Fibroblast of skin of abdomen (primary cell): ENCODE measurements around the gene DNAJC13.

Experiments used
- DNase-seq: peaks from one replicate; pipeline ENCODE4 v3.0.0-alpha.2; 2013

The DNAJC13 gene

DNA sequence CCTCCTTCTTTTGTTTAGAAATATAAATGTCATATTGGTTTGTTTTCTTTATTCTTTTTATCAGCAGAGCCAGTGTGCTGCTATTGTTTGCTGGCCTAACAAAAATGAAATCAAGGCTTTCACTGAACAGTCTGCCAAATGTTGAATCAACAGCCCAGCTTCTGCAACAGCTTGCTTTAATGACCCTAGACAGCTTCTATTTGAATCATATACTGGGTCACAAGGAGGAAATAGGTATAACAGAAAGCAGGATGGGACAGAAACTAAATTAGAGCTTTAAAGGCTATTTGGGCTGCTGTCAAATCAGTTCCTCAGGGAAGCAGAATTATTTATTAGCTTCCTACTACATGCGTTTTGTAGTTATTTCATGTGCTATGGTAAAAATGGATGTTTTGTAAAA, 12.1 kb upstream of the DNAJC13 start:
- DNase-seq = no peak

GRCh38 chr3:132405609-132406299, 11.5 kb upstream of the DNAJC13 start:
- no peak for DNase-seq

GRCh38 chr3:132406587-132406986, 10.7 kb upstream of the DNAJC13 start:
- no peak for DNase-seq

DNA sequence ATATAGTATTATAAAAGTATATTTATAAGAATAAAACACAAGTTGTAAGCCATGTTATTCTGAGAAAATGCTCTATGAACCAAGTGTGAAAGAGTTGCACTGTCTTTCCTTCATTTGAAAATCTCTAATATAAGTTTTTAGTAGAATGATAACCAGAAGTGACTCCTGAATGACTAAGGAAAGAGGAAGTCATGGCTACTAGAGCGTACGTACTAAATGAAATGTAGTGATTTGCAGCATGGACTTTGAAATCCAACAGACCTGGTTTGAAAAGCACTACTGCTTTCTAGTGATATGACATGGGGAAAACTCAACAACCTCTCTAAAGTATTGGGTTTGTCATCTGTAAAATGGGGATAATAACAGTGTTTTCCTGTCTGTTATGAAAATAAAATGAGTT, 10.3 kb upstream of the DNAJC13 start:
- no peak for DNase-seq

GRCh38 chr3:132414841-132415240, 2.5 kb upstream of the DNAJC13 start:
- DNase-seq = no peak

DNA sequence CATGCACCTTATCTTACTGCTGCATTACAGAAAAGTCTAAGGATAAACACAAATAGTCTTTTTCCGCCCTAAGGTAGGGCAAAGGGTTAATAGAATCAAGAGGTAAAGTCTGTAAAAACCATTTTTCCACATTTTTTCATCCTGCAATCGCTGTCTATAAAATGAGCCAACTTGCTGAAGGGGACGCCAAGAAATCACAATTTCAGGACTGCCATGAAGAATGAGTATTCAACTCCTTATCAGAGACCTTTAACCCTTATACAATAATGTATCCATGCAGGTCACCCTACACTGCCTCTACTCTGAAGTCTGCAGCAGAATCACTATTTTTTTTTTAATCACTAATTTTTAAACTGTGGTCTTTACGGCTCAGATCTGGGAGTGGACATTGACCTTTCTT, 1.1 kb upstream of the DNAJC13 start:
- DNase-seq = no peak

- DNase-seq = peak; percentile 60
Observed at GRCh38 chr3:132417695-132418411, 551 bp downstream of the DNAJC13 start.

GRCh38 chr3:132418916-132419315, 1.6 kb downstream of the DNAJC13 start:
- DNase-seq = no peak

DNA sequence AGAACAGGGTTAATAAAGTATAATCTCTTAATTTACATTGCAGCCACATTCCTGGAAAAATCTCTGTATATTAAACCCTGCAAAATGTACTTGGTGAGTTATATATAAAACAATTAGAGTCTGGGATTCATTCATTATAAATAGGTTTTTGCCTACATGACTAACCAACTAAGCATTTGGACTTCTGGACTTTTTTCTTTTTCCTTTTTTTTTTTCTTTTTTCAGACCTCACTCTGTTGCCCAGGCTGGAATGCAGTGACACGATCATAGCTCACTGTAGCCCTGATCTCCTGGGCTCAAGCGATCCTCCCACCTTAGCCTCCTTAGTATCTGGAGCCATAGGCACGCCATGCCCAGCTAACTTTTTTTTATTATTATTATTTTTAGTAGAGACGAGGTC, 4.5 kb downstream of the DNAJC13 start:
- DNase-seq = peak; percentile 74

DNA sequence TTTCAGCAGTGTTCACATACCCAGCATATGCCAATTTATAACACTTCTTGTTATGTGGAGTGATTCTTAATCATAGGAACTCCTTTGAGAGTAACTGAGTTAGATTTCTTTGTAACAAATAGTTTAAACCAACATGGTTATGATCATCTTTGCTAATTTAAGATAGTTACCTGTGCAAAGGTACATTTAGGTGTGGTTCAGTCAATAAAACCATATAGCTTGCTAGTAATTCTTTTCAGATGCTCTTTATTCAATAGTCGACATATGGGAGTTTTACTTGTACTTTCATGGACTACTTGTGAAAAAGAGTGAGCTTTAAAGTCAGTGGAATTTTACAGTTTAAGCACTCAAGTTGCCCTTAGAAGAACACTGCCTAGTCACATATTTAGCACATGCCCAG, 5.2 kb downstream of the DNAJC13 start:
- no peak for DNase-seq

- peak; percentile 86 for DNase-seq
Observed at GRCh38 chr3:132432639-132433038, 15.3 kb downstream of the DNAJC13 start.

GRCh38 chr3:132433121-132433520, 15.8 kb downstream of the DNAJC13 start:
- no peak for DNase-seq

GRCh38 chr3:132435224-132435910, 18.1 kb downstream of the DNAJC13 start:
- no peak for DNase-seq

GRCh38 chr3:132435911-132436425, 18.7 kb downstream of the DNAJC13 start:
- no peak for DNase-seq

DNA sequence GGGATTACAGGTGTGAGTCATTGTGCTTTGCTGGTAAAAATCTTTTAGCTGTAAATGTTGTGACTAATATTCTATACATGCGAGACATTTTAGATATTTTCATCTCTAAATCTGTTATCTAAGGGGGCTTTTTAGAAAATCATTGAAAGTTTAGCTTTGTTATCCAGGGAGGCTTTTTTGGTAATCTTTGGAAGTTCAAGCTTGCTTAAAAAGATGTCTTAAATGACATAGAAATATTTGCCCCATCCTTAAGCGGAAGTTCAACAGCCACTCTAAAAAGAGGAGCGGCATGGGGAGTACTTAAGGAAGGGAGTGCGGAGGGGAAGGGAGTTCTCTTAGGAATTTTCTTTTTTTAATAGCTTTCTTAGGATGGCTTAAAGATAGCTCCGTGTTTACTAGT, 26.1 kb downstream of the DNAJC13 start:
- DNase-seq = no peak

- no peak for DNase-seq
Observed at GRCh38 chr3:132444383-132444782, 27.1 kb downstream of the DNAJC13 start.

DNA sequence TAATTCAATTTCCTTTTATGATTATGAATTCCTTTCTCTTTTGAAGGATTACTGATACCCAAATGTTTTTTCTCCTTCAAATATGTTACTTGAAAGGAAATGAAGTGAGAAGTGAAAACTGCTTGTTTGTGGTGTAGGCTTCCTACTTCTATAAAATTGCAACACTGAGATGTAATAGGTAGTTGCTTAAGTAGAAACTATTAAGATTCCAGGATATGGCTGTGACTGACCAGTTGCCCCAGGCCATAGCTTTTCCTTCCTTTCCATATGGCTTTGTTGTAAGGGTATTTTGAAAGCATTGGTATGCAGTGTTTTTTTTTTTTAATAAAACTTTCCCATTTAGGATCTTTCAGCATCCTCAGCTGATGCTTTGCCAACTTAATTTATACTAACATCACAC, 28.5 kb downstream of the DNAJC13 start:
- peak; percentile 42 for DNase-seq

DNA sequence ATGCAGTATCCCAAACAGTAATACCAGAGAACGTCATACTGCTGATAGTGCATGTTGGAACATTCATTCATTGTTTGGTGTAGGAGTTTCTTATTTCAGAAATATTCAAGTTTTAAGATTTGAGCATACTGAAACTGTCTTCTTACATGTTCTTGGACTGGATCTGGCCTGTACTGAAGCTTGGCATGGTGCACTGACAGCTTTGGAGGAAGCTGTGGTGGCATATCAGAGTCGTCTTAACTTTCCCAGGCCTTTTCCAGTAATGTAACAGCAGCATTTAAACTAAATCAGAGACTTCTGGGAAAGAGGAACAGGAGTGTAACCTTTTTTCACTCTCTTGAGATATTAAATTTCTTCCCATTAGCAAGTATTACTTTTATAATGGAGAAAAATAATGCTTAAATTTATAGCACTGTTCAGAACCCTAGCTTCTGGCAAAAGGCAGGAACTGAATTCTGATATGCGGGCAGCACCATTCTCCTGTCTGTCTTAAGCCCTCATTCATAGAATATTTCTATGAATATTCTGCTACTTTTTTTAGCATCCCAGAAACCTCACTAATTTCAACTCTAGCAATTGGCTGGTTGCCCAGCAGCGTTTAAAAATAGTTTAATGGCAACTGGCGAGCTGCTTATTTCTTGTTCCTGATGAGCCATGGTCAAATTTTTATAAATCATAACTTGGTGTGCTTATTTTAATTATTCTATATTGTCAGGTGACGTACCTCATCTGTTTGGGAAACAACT, 31.1 kb downstream of the DNAJC13 start:
- DNase-seq = peak; percentile 52

- no peak for DNase-seq
Observed at GRCh38 chr3:132456136-132456535, 38.8 kb downstream of the DNAJC13 start.

- no peak for DNase-seq
Observed at GRCh38 chr3:132456571-132456970, 39.3 kb downstream of the DNAJC13 start.

GRCh38 chr3:132457286-132457685, 40.0 kb downstream of the DNAJC13 start:
- no peak for DNase-seq

GRCh38 chr3:132459551-132459950, 42.2 kb downstream of the DNAJC13 start:
- DNase-seq = no peak

DNA sequence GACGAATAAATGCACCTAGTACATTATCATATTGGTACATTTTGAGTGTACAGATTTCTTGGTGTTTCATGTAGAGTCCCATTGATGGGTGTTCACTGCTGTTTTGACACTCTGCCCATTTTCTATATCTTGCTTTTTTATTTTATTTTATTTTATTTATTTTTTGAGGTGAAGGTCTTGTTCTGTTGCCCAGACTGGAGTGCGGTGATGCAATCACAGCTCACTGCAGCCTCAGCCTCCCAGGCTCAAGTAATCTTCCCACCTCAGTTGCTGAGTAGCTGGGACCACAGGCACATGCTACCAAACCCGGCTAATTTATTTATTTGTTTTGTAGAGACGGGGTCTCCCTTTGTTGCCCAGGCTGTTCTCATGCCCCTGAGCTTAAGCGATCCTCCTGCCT, 44.2 kb downstream of the DNAJC13 start:
- no peak for DNase-seq
